GM19452 (cell line): ENCODE measurements around the gene KCNH6.

ENCODE experiments used
- ATAC-seq: cut with Tn5 transposase; IDR thresholded peaks from one replicate; pipeline ENCODE4 v1.9.1; 2021; ENCODE audit not compliant: unreplicated experiment

The KCNH6 gene

GRCh38 chr17:63550817-63551639 is 27.9 kb downstream of the KCNH6 start:
- no peak for ATAC-seq

- no peak for ATAC-seq
These were observed 29.1 kb downstream of the KCNH6 start for GRCh38 chr17:63552211-63552610.

GRCh38 chr17:63555500-63556156 is 32.5 kb downstream of the KCNH6 start:
- no peak for ATAC-seq

- ATAC-seq = no peak
These were observed 34.3 kb downstream of the KCNH6 start for GRCh38 chr17:63557416-63557815.

- ATAC-seq = no peak
These were observed 35.3 kb downstream of the KCNH6 start for GRCh38 chr17:63558441-63558840.

- no peak for ATAC-seq
These were observed 38.7 kb downstream of the KCNH6 start for GRCh38 chr17:63561819-63562218.

- ATAC-seq = no peak
These were observed 40.2 kb downstream of the KCNH6 start for GRCh38 chr17:63563339-63563738.

GRCh38 chr17:63564562-63564961 is 41.4 kb downstream of the KCNH6 start:
- no peak for ATAC-seq

- ATAC-seq = no peak
These were observed 44.1 kb downstream of the KCNH6 start for GRCh38 chr17:63567229-63567628.

- ATAC-seq = no peak
These were observed 45.4 kb downstream of the KCNH6 start for GRCh38 chr17:63568563-63568962.

- ATAC-seq = no peak
These were observed 48.6 kb downstream of the KCNH6 start for GRCh38 chr17:63571632-63572310.

- no peak for ATAC-seq
These were observed 50.5 kb downstream of the KCNH6 start for GRCh38 chr17:63573634-63574033.

- no peak for ATAC-seq
These were observed 55.0 kb downstream of the KCNH6 start for GRCh38 chr17:63578027-63578768.

- no peak for ATAC-seq
These were observed 55.6 kb downstream of the KCNH6 start for GRCh38 chr17:63578769-63579111.

GRCh38 chr17:63579633-63580032 is 56.5 kb downstream of the KCNH6 start:
- no peak for ATAC-seq

- ATAC-seq = no peak
These were observed 64.6 kb downstream of the KCNH6 start for GRCh38 chr17:63587770-63588169.

- ATAC-seq = no peak
These were observed 65.6 kb downstream of the KCNH6 start for GRCh38 chr17:63588797-63589196.

- ATAC-seq = no peak
These were observed 66.5 kb downstream of the KCNH6 start for GRCh38 chr17:63589646-63590045.

- ATAC-seq = no peak
These were observed 69.6 kb downstream of the KCNH6 start for GRCh38 chr17:63592797-63593196.

- ATAC-seq = no peak
These were observed 72.0 kb downstream of the KCNH6 start for GRCh38 chr17:63595132-63595531.
